Daoy (cell line): ENCODE data around the gene KAZN. TPM values are rescaled to one million over a fixed set of nuclear protein-coding genes. Genes with fewer than 3 reads are reported as not detected.

ENCODE experiments used
- DNase-seq: peaks from one replicate; pipeline ENCODE4 v3.0.0-alpha.2; 2015; ENCODE audit warnings: low read depth
- total RNA-seq: library from RNA; depleted of rRNA; stranded (reverse); fragments of >200 nt; shearing (Covaris generic); gene quantifications from 2 replicates; pipeline ENCODE4 v1.2.3, GENCODE V29; 2014

Gene KAZN
- total RNA-seq, 1 experiment from 2014 or later, result 6.3 TPM

- no peak for DNase-seq
Measured at GRCh38 chr1:14824314-14824915, 225.9 kb downstream of the KAZN start.

GRCh38 chr1:14825396-14825795 lies 226.9 kb downstream of the KAZN start:
- DNase-seq, result no peak

DNA sequence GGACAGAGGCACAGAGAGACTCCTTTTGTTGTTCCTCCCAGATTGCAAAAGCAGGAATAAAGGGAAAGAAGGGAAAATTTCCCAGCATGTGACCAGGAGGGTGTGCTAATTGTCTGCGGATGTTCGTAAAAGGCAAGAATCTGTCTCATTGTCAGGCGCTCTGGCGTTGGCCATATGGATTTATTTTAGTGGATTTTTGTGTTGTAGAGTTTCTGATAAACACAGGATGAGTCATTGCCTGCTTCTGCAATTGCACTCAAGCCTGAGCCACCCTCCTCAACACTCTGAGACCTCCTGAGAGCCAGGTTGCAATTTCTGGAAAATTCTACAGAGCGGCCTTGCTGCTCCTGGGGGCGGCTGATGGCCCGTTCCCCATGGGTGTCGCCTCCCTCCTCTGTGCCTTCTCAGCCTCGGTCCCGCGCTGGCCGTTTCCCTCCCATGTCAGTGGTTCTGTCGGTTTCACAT lies 227.7 kb downstream of the KAZN start:
- DNase-seq, result peak; percentile 72

DNA sequence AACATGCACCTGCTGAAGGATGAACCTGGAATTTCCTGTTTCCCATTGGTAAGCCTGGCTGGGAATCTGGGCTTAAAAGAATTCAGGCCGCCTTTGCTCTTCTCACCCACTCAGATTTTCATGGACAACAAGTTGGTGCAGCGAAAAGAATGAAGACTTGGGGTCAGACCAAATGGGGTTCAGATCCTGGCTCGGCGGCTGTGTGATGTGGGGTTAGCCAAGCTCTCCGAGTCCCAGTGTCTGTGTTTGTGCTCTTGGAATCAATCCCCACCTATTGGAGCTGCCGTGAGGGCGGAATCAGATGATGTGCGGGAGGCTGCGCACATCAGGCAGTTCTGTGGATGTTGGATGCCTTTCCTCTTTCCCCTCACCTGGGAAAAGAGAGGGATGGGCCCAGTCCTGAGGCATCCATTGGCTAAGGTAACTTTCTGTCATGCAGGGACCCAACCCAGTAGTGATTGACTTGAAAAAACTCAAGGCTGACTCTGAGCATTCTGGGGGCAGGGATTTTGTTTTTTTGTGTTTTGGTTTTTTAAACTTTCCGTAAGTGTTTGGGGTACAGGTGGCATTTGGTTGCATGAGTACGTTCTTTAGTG lies 228.3 kb downstream of the KAZN start:
- no peak for DNase-seq

GRCh38 chr1:14827870-14828269 lies 229.4 kb downstream of the KAZN start:
- no peak for DNase-seq

DNA sequence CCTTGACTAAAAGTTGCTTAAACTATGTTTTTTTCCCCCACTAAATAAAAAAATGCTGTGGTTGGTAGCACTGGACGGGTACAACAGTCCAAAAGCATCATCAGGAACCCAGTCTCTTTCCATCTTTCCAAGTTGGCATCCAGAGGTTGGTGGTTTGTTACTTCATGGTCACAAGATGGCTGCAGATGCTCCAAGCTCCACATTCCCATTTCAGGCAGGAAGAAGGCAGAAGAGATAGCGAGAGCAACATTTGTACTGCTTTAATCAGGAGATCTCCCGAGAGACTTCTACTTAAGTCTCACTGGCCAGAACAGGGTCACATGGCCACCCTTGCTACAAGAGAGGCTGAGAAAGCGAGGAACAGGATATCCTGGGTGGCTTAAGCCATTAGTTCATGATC lies 230.2 kb downstream of the KAZN start:
- DNase-seq, result no peak

DNA sequence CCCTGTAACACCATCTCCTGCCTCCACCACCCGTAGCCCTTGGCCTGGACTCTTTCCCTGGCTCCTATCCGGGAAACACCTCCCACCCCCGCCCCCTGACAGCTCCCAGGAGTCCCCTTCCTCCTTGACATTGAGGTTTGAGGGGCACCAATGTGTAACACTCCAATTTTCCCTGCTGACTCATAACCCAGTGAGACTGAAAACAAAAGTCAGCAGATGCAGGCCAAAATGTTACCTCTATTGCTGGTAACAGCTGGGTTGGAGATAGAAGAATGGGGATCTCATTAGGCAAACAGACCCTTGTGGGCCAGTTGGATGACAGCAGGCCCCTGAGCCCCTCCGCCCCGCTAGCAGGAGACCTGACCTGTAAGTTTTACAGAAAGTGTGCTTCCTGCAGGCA lies 237.2 kb downstream of the KAZN start:
- peak; percentile 58 for DNase-seq

- DNase-seq, result no peak
Measured at GRCh38 chr1:14836426-14837140, 238.1 kb downstream of the KAZN start.

- DNase-seq, result no peak
Measured at GRCh38 chr1:14840374-14840773, 241.9 kb downstream of the KAZN start.

- DNase-seq, result no peak
Measured at GRCh38 chr1:14841456-14841855, 243.0 kb downstream of the KAZN start.

DNA sequence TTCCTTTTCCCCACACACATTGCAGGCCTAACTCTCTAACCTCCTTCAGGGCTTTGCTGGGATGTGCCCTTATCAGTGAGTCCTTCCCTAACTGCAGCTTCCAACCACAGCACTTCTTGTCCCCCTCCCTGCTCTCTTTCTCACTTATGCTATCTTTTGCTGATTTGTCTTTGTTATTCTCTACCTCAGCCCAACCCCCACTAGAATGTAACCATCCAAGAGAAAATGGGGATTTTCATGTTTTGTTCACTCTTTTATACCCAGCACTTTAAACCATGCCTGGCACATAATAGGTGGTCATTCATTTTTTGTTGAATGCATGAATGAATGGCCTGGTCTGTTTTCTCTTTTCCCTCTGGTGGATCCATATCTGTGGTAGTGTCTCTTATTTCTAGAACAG lies 243.5 kb downstream of the KAZN start:
- no peak for DNase-seq

DNA sequence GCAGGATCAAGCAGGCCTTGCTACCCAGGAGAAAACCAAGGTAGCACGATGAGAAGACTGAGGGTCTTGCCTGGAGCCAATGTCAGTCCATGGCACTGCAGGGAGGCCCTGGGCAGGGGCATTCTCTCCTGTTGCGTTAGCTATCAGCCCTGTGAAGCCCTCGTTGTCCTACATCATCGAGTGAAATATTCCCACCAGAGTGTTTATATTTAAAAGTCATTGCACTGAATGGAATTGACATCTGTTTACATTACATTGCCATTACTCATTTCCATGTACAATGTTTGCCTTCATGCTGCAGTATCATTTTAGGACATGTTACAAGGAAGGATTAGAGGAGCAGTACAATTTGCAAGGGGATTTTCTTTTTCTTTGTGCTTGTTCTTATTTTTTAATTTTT lies 243.9 kb downstream of the KAZN start:
- DNase-seq, result peak; percentile 36

DNA sequence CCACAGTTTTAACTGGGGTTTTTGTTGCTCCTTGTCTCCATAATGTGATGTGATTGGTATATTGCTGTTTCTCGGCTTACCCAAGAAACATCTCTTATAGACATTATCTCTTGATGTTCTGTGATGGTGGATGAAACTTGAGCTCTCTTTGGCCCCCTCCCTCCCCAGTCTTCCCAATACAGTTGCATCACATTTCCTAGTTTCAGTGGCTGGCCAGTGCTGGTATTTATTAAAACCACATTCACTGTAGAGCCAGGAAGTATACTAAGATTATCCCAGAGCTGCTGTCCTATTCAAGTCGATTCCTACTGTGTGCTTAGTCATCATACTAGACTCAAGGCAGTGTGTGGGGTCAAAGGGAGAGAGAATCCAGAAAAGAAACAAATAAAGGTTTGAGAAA lies 244.4 kb downstream of the KAZN start:
- DNase-seq, result no peak

DNA sequence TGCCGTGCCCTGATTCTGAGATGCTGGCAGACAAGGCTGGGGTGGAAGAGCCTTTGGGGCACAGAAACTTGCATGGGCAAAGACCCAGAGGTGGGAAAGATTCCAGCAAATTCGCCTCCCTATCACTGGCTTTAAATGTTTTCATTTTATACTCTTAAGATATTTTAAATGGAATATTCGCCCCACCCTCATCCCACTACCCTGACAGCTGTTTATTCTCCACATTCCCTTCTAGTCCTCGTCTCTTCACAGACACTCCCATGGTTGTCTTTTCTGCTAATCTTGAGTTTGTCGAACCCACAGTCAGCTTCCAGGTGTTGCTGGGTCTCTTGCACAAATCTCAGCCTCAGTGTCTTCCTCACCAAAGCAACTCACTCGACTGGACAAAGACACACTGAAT lies 245.0 kb downstream of the KAZN start:
- no peak for DNase-seq

DNA sequence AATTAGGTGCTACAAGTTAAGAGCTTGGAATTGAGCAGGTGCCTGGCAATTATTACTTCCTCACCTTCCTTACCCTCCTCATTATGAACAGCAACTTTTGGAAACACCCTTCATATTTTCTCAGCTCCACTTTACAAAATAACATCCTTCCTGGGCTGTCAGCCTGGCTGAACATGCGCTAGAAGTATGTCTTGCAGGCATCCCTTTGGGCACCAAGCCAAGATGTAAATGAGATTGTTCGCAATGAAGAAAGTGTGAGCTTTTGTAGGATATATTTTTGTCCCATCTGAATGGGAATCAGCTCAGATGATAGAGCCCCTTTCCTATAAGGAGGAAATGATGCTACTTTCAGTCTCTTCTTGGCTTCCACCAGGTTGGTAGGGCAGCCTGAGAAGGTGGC lies 245.9 kb downstream of the KAZN start:
- DNase-seq, result no peak

DNA sequence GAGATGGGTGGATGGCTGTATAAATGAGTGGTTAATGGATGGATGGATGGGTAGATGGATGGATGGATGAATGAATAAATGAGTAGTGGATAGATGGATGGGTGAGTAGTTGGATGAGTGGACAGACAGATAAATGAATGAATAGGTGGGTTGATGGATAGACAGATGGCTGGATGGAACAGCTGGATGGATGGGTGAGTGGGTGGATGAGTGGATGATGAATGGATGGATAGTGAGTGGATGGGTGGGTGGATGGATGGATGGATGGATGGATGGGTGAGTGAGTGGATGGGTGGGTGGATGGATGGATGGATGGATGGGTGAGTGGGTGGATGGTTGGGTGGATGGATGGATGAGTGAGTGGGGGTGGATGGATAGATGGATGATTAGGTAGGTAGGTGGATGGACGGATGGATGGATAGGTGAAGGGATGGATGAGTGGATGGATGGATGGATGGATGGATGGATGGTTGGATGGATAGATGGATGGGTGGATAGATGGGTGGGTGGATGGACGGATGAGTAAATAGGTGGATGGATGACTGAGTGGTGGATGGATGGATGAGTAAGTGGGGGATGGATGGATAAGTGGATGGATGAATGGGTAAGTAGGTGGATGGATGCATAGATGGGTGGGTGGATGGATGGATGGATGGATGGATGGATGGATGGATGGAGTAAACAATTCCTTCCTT lies 246.6 kb downstream of the KAZN start:
- DNase-seq, result no peak

- DNase-seq, result no peak
Measured at GRCh38 chr1:14845851-14846250, 247.4 kb downstream of the KAZN start.

DNA sequence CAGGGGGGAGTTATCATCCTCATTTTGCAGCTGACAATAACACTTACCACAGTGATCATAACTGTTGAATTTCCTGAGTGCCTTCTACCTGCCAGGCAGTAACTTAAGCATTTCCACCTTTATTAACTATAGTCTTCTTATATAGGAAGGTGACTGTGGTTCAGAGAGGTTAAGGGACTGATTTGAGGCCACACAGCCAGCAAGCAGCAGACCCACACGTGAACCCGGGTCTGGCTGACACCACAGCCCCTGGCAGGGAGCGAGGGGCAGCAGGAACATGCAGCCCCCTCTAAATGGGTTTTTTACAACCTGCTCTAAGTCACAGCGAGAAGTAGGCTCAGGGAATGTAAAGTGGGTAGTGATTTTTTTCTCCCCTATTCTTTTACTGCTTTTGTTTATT lies 248.2 kb downstream of the KAZN start:
- no peak for DNase-seq

- DNase-seq, result no peak
Measured at GRCh38 chr1:14848203-14848602, 249.7 kb downstream of the KAZN start.

- no peak for DNase-seq
Measured at GRCh38 chr1:14848625-14849024, 250.1 kb downstream of the KAZN start.

DNA sequence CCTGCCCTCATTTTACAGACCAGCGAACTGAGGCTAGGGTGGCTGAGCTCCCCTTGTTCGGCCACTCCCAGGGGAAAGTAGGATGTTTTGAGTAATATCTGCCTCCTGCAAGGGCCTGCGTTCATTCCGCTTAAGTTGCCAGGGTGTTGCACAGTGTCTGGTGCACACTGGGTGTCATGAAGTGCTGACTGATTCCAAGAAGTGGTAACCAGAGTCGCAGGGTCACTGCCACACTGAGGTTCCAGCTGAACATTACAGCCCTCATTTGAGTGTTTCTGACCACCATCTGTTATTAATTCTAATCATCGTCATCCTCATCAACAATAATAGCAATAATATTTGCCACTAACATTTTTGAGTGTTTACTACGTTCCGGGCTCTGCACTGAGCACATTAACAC lies 250.6 kb downstream of the KAZN start:
- no peak for DNase-seq

- peak; percentile 26 for DNase-seq
Measured at GRCh38 chr1:14850563-14850962, 252.1 kb downstream of the KAZN start.

DNA sequence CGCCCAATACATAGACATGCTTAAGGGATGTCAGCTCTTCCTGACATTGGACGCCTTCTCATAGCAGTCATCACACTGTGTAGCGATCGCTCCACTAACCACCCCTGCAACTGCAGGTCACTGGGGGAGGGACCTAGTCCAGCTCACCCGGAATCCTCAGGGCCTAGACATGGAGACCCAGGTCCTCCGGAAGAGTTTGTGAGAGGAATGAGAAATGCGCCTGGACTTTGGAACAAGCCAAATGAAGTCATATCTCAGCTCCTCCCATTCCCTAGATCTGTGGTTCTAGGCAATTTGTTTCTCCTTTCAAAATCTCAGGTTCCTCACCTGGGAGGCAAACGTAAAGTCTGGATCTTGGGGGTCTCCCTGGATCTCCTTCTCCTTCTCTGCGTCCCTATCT lies 253.3 kb downstream of the KAZN start:
- no peak for DNase-seq
